Measurements from ENCODE around the gene GMFB.
"Not testable (repeated sequence)": the region's sequence is repeated elsewhere in the genome, so short reads cannot be mapped to it uniquely, and the experiment has no call there.

Gene GMFB

GRCh38 chr14:54458536-54458935 is 30.2 kb downstream of the GMFB start:
- not testable (repeated sequence) for DNase-seq (ENCODE audit: low spot score)

- DNase-seq (ENCODE audit: low spot score), result no peak
These were observed 31.2 kb downstream of the GMFB start for GRCh38 chr14:54457609-54457996.

- DNase-seq (ENCODE audit: low spot score), result not testable (repeated sequence)
These were observed 31.8 kb downstream of the GMFB start for GRCh38 chr14:54456820-54457608.

- no peak for DNase-seq (ENCODE audit: low spot score)
These were observed 33.4 kb downstream of the GMFB start for GRCh38 chr14:54455363-54455762.

- DNase-seq (ENCODE audit: low spot score), result not testable (repeated sequence)
These were observed 34.8 kb downstream of the GMFB start for GRCh38 chr14:54453990-54454389.

- no peak for DNase-seq (ENCODE audit: low spot score)
These were observed 35.5 kb downstream of the GMFB start for GRCh38 chr14:54453252-54453651.

- no peak for DNase-seq (ENCODE audit: low spot score)
These were observed 36.8 kb downstream of the GMFB start for GRCh38 chr14:54451961-54452360.

GRCh38 chr14:54451121-54451601 is 37.6 kb downstream of the GMFB start:
- DNase-seq (ENCODE audit: low spot score), result no peak

- DNase-seq (ENCODE audit: low spot score), result no peak
These were observed 38.2 kb downstream of the GMFB start for GRCh38 chr14:54450535-54450934.

GRCh38 chr14:54447231-54447692 is 41.5 kb downstream of the GMFB start:
- no peak for DNase-seq (ENCODE audit: low spot score)

GRCh38 chr14:54446161-54446693 is 42.6 kb downstream of the GMFB start:
- DNase-seq (ENCODE audit: low spot score), result no peak

GRCh38 chr14:54444681-54445080 is 44.1 kb downstream of the GMFB start:
- no peak for DNase-seq (ENCODE audit: low spot score)

- no peak for DNase-seq (ENCODE audit: low spot score)
These were observed 44.8 kb downstream of the GMFB start for GRCh38 chr14:54443981-54444380.

- DNase-seq (ENCODE audit: low spot score), result not testable (repeated sequence)
These were observed 45.8 kb downstream of the GMFB start for GRCh38 chr14:54442961-54443360.

- peak; percentile 97 for DNase-seq (ENCODE audit: low spot score)
These were observed 47.6 kb downstream of the GMFB start, which contains the start of gene CNIH1 for GRCh38 chr14:54440873-54441868. Gene CNIH1 (minus strand): TSS chr14:54441374. CDS start chr14:54441327, 47 bp downstream.

GRCh38 chr14:54440476-54440872 is 48.3 kb downstream of the GMFB start:
- DNase-seq (ENCODE audit: low spot score), result no peak

GRCh38 chr14:54440037-54440436 is 48.7 kb downstream of the GMFB start:
- no peak for DNase-seq (ENCODE audit: low spot score)

- no peak for DNase-seq (ENCODE audit: low spot score)
These were observed 50.1 kb downstream of the GMFB start for GRCh38 chr14:54438703-54439102.

GRCh38 chr14:54437954-54438353 is 50.8 kb downstream of the GMFB start:
- not testable (repeated sequence) for DNase-seq (ENCODE audit: low spot score)

- DNase-seq (ENCODE audit: low spot score), result no peak
These were observed 53.2 kb downstream of the GMFB start for GRCh38 chr14:54435500-54435981.

GRCh38 chr14:54428527-54428926 is 60.3 kb downstream of the GMFB start:
- DNase-seq (ENCODE audit: low spot score), result no peak

GRCh38 chr14:54427871-54428270 is 60.9 kb downstream of the GMFB start:
- no peak for DNase-seq (ENCODE audit: low spot score)
